ENCODE results near the gene CHST11. TPM values are rescaled to one million over a fixed set of nuclear protein-coding genes. Genes with fewer than 3 reads are reported as not detected.
"Not testable (repeated sequence)": the region's sequence is repeated elsewhere in the genome, so short reads cannot be mapped to it uniquely, and the experiment has no call there.

CHST11 gene
- total RNA-seq, 2 donors from 2014 or later: 36.2 to 61.7 TPM

GRCh38 chr12:104564662-104565061, 107.9 kb downstream of the CHST11 start:
- not testable (repeated sequence) for H3K9me3 Mint-ChIP-seq; ATAC-seq (replicated peaks); H3K27me3 Mint-ChIP-seq; H3K27ac Mint-ChIP-seq; H3K4me3 Mint-ChIP-seq
- peaks cover 13% of the 10 kb centered on the region for H3K36me3 Mint-ChIP-seq (ENCODE audit: low read depth)
- H3K4me1 Mint-ChIP-seq: peaks cover 28% of the 10 kb centered on the region

DNA sequence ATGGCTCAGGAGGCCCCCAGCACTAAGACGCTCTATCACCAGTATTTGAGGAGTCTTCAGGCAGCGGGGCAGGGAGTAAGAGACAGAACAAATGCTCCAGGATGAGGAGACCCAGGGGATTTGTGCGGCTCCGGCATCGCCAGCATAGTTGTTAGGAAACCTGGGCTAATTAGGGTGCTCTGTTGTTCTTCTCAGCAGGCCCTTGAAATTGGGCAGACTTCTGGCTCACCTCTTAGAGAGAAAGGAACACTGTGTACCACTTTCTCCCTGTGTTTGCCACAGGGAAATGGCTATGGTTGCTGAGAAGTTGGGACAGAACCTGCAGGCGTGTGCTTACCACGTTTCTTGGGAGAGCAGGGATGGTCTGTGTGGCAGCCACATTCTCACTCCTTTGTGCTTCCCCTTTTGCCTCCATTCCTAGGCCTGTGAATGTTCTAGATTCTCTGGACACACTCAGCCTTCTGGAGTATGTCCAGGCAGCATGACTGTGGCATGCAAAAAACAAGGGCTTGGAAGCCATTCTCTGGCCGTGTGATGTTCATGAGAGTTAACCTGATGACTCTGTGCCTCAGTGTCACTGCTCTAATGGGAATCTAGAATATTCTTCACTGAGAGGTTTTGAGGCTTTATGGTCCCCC, 109.0 kb downstream of the CHST11 start:
- no peak for ATAC-seq (replicated peaks)
- no peak overlapping the region for H3K27ac Mint-ChIP-seq
- H3K4me1 Mint-ChIP-seq: peaks cover 38% of the 10 kb centered on the region
- peak overlapping the region; percentile 20 for H3K4me3 Mint-ChIP-seq
- peaks cover 13% of the 10 kb centered on the region for H3K36me3 Mint-ChIP-seq (ENCODE audit: low read depth)
- peaks cover 3% of the 10 kb centered on the region for H3K9me3 Mint-ChIP-seq
- H3K27me3 Mint-ChIP-seq: no peaks in the 10 kb centered on the region

DNA sequence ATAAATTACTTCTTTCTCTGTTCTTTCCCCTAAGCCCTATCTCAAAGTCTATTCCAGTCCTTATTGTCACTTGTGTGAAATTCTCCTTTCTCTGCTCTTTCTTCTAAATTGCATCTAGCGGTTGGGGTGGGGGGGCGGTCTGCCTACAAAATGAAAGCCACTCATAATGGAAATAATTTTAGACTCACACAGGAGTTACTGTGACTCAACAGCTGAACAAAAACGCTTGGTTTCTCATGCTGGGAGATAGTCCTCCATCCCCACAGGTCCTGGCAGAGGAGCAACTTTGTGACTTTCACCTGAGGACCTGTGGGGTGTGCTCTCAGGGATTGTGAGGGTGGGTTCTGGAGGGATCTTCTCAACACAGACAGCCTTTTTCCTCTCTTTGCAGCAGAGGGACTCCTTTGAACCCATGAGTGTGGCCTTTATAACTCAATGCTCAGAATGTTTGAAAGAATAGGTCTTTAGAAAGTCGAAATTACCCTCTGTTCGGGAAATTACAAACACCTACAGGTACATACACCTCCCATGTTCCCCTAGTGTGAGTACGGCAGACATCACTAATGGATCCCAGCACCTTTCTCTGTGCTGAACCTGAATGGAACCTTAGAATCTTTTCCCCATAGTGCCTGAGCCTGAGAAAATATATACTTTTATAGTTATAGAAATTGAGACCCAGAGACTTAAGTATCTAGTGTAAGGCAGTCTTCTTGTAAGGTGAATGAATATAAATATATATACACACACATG, 109.7 kb downstream of the CHST11 start:
- peaks cover 3% of the 10 kb centered on the region for H3K9me3 Mint-ChIP-seq
- ATAC-seq (replicated peaks): peak; percentile 32
- no peaks in the 10 kb centered on the region for H3K27me3 Mint-ChIP-seq
- peaks cover 13% of the 10 kb centered on the region for H3K36me3 Mint-ChIP-seq (ENCODE audit: low read depth)
- H3K27ac Mint-ChIP-seq: no peak overlapping the region
- H3K4me1 Mint-ChIP-seq: peaks cover 38% of the 10 kb centered on the region
- H3K4me3 Mint-ChIP-seq: peak overlapping the region; percentile 20

- peaks cover 20% of the 10 kb centered on the region for H3K36me3 Mint-ChIP-seq (ENCODE audit: low read depth)
- peaks cover 43% of the 10 kb centered on the region for H3K4me1 Mint-ChIP-seq
- no peak for ATAC-seq (replicated peaks)
- no peaks in the 10 kb centered on the region for H3K27me3 Mint-ChIP-seq
- H3K4me3 Mint-ChIP-seq: peak overlapping the region; percentile 55
- H3K9me3 Mint-ChIP-seq: peaks cover 3% of the 10 kb centered on the region
- H3K27ac Mint-ChIP-seq: no peak overlapping the region
These were observed 111.2 kb downstream of the CHST11 start for GRCh38 chr12:104567832-104568486.

- Mint-ChIP-seq H3K4me1 (peaks cover 43% of the 10 kb centered on the region), H3K27ac (peak overlapping the region; percentile 6), H3K36me3 (ENCODE audit: low read depth) (peaks cover 15% of the 10 kb centered on the region), H3K27me3 (no peaks in the 10 kb centered on the region), H3K4me3 (peak overlapping the region; percentile 55), H3K9me3 (peaks cover 3% of the 10 kb centered on the region)
- ATAC-seq (replicated peaks): no peak
These were observed 111.7 kb downstream of the CHST11 start for GRCh38 chr12:104568487-104568868.

GRCh38 chr12:104568935-104569334, 112.2 kb downstream of the CHST11 start:
- peak overlapping the region; percentile 6 for H3K27ac Mint-ChIP-seq
- H3K27me3 Mint-ChIP-seq: no peaks in the 10 kb centered on the region
- peaks cover 11% of the 10 kb centered on the region for H3K36me3 Mint-ChIP-seq (ENCODE audit: low read depth)
- peaks cover 39% of the 10 kb centered on the region for H3K4me1 Mint-ChIP-seq
- ATAC-seq (replicated peaks): peak; percentile 23
- H3K9me3 Mint-ChIP-seq: no peaks in the 10 kb centered on the region
- peak overlapping the region; percentile 55 for H3K4me3 Mint-ChIP-seq

- H3K9me3 Mint-ChIP-seq: no peaks in the 10 kb centered on the region
- peaks cover 8% of the 10 kb centered on the region for H3K36me3 Mint-ChIP-seq (ENCODE audit: low read depth)
- H3K4me3 Mint-ChIP-seq: peak overlapping the region; percentile 55
- peak; percentile 81 for ATAC-seq (replicated peaks)
- H3K4me1 Mint-ChIP-seq: peaks cover 39% of the 10 kb centered on the region
- no peaks in the 10 kb centered on the region for H3K27me3 Mint-ChIP-seq
- peak overlapping the region; percentile 37 for H3K27ac Mint-ChIP-seq
These were observed 112.8 kb downstream of the CHST11 start for GRCh38 chr12:104569346-104570173.

DNA sequence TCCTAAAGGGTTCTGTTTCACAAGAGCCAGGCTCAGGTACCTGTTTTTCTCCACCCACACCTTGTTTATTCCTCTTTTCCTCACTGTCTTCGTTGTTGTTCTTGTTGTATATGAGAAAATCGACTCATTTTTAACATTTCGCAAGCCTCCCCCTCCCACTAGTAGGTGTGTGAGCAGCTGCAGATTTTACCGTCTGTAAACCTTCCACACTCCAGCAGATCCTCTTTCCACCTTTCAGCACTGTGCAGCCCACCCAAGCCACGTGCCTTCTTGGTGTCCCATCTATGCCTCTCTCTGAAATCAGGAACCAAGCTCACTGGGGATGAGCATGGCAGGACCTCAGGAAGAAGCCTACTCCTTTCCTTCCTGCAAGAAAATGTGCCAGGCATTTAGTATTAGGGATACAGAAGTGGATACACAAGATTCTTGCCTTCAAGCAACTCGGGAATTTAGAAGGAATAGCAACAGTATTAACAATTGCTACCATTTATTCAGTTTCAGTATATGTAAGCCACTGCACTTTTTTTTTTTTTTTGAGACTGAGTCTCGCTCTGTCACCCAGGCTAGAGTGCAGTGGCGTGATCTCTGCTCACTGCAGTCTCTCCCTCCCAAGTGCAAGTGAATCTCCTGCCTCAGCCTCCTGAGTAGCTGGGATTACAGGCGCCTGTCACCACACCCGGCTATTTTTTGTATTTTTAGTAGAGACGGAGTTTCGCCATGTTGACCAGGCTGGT, 113.6 kb downstream of the CHST11 start:
- Mint-ChIP-seq H3K4me3 (peak overlapping the region; percentile 55), H3K9me3 (no peaks in the 10 kb centered on the region), H3K27ac (peak overlapping the region; percentile 37), H3K27me3 (no peaks in the 10 kb centered on the region), H3K36me3 (ENCODE audit: low read depth) (peaks cover 8% of the 10 kb centered on the region), H3K4me1 (peaks cover 43% of the 10 kb centered on the region)
- ATAC-seq (replicated peaks): peak; percentile 6

GRCh38 chr12:104571328-104571727, 114.6 kb downstream of the CHST11 start:
- no peak for ATAC-seq (replicated peaks)
- Mint-ChIP-seq H3K36me3 (ENCODE audit: low read depth) (peaks cover 8% of the 10 kb centered on the region), H3K4me3 (no peak overlapping the region), H3K27me3 (no peaks in the 10 kb centered on the region), H3K27ac (no peak overlapping the region), H3K4me1 (peaks cover 40% of the 10 kb centered on the region), H3K9me3 (no peaks in the 10 kb centered on the region)

GRCh38 chr12:104574353-104574752, 117.6 kb downstream of the CHST11 start:
- not testable (repeated sequence) for H3K36me3 Mint-ChIP-seq (ENCODE audit: low read depth); H3K27ac Mint-ChIP-seq; ATAC-seq (replicated peaks); H3K4me3 Mint-ChIP-seq; H3K9me3 Mint-ChIP-seq; H3K27me3 Mint-ChIP-seq
- H3K4me1 Mint-ChIP-seq: peaks cover 41% of the 10 kb centered on the region

DNA sequence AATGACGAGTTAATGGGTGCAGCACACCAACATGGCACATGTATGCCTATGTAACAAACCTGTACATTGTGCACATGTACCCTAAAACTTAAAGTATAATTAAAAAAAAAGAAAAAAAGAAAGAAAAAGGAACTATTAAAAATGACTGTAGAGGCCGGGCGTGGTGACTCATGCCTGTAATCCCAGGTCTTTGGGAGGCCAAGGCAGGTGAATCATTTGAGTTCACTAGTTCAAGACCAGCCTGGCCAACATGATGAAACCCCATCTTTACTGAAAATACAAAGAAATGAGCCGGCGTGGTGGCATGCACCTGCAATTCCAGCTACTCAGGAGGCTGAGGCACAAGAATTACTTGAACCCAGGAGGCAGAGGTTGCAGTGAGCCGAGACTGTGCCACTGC, 118.0 kb downstream of the CHST11 start:
- not testable (repeated sequence) for H3K9me3 Mint-ChIP-seq; H3K27me3 Mint-ChIP-seq; H3K4me3 Mint-ChIP-seq; H3K36me3 Mint-ChIP-seq (ENCODE audit: low read depth); ATAC-seq (replicated peaks)
- H3K4me1 Mint-ChIP-seq: peaks cover 43% of the 10 kb centered on the region
- peak overlapping the region; percentile 14 for H3K27ac Mint-ChIP-seq

DNA sequence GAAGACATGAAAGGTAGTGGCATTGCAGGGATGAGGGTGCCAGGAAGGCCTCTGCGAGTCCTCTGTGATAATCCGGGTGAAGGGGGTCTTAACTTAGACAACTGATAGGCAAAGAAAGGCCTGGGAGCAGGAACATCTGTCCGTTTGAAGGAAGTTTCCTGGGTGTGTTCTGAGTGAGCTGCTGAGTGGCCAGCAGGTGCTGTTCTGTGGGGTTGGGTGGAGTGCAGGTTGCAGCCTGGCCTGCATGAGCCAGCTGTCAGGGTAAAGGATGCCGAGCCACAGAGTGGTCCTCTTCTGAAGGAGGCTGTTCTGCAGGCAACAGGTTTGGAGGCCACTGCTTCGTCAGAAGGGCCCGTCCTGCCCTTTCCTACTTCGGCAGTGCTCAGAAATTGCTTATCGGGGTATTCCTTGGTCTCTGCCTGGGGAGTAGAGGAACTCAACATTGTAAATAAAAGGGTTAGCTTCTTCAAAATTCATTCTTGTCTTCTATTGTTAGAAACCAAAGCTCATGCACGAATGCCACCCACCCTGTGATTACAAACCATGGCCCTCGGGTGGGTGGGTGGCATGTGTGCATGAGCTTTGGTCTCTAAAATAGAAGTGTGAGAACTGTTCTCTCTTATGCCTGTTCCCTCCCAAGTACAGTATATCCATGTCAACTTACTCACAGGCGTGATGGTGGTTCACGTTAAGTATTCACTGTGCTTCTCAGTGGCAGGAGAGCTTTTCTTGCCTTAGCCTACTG, 118.9 kb downstream of the CHST11 start:
- Mint-ChIP-seq H3K27me3 (no peaks in the 10 kb centered on the region), H3K27ac (peak overlapping the region; percentile 14), H3K9me3 (no peaks in the 10 kb centered on the region), H3K4me1 (peaks cover 40% of the 10 kb centered on the region), H3K4me3 (no peak overlapping the region), H3K36me3 (ENCODE audit: low read depth) (peaks cover 8% of the 10 kb centered on the region)
- ATAC-seq (replicated peaks): no peak

DNA sequence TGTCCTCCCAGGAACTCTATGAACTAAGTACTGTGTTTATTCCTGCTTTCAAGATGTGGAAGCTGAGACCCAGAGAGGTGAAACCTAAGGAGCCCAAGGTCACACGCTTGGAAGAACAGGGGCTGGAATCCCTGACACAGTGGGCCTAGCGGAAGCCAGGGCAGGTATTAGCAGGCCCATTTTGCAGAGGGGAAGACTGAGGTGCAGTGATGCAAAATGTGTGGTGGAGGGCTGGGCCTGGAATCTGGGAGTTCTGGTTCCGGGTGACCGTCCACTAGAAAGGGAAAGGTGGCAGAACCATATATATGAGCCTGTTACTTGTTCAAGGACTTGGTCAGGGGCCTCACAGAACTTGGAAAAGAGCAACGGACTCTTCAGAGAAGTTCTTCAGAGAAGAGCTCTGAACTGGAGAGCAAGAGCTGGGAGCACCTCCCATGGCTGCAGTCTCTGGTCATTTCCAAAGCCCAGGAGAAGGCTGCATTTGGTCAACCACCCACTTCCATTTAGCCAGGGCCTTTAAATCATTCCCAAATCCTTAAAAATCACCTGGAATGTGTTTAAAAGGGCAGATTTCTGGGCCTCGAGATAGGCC, 119.5 kb downstream of the CHST11 start:
- Mint-ChIP-seq H3K36me3 (ENCODE audit: low read depth) (peaks cover 8% of the 10 kb centered on the region), H3K4me3 (no peak overlapping the region), H3K9me3 (no peaks in the 10 kb centered on the region), H3K4me1 (peaks cover 45% of the 10 kb centered on the region), H3K27ac (no peak overlapping the region), H3K27me3 (no peaks in the 10 kb centered on the region)
- ATAC-seq (replicated peaks): no peak

All from activated T-helper 17 cell treated with anti-CD3 and anti-CD28 coated beads, Interleukin-2, amount 50 U/mL, for 72 hours (primary cell).